SU-DHL-6 (cell line): ENCODE data around the gene PHETA1.

ENCODE experiments used
- H2AFZ ChIP-seq: fragments of 200-600 bp; sonication (generic); 2 replicates; pipeline ENCODE4 v1.6.1; 2014; ENCODE audit warnings: low read depth, mild to moderate bottlenecking, moderate library complexity, mixed read lengths, antibody characterized with exemption, low read length; ENCODE audit not compliant: severe bottlenecking
- H3F3A ChIP-seq: fragments of 200-600 bp; shearing (Covaris generic); 2 replicates; pipeline ENCODE4 v1.6.0; 2016; ENCODE audit warnings: antibody characterized with exemption, mild to moderate bottlenecking; ENCODE audit not compliant: insufficient read depth
- H3K27ac ChIP-seq: fragments of 200-600 bp; sonication (generic); 2 replicates; pipeline ENCODE4 v1.5.1; 2016; ENCODE audit warnings: low read depth, mild to moderate bottlenecking, low read length, moderate library complexity, mixed read lengths
- H3K27me3 ChIP-seq: fragments of 200-600 bp; sonication (generic), shearing (Covaris generic); 2 replicates; pipeline ENCODE4 v1.6.0; 2014; ENCODE audit warnings: mild to moderate bottlenecking, low read length
- H3K36me3 ChIP-seq: fragments of 200-600 bp; sonication (generic); 2 replicates; pipeline ENCODE4 v1.6.1; 2014; ENCODE audit warnings: mild to moderate bottlenecking, low read length, mixed read lengths
- H3K4me2 ChIP-seq: fragments of 300-600, 200-600 bp; shearing (Covaris generic), sonication (generic); 2 replicates; pipeline ENCODE4 v1.6.0; 2014; ENCODE audit warnings: low read length, low read depth, mild to moderate bottlenecking; ENCODE audit not compliant: poor library complexity, severe bottlenecking
- H3K4me3 ChIP-seq: fragments of 200-600 bp; sonication (generic); 2 replicates; pipeline ENCODE4 v1.5.1; 2014; ENCODE audit warnings: antibody characterized with exemption, low read length, mild to moderate bottlenecking, mixed read lengths; ENCODE audit not compliant: insufficient read depth, poor library complexity, severe bottlenecking
- H3K79me2 ChIP-seq: fragments of 200-600 bp; sonication (generic); 2 replicates; pipeline ENCODE4 v1.6.1; 2014; ENCODE audit warnings: mild to moderate bottlenecking, low read length, moderate library complexity; ENCODE audit not compliant: insufficient read depth
- H3K9ac ChIP-seq: fragments of 200-600 bp; sonication (generic); 2 replicates; pipeline ENCODE4 v1.7.0; 2014; ENCODE audit warnings: mild to moderate bottlenecking, low read length
- H3K9me2 ChIP-seq: fragments of 200-600 bp; sonication (generic); replicated peaks from 2 replicates; pipeline ENCODE4 v1.6.1; 2014; ENCODE audit warnings: low read length; ENCODE audit not compliant: insufficient read depth
- H3K9me3 ChIP-seq: fragments of 200-600 bp; sonication (generic); 2 replicates; pipeline ENCODE4 v1.6.1; 2014; ENCODE audit warnings: low read length, mixed read lengths; ENCODE audit not compliant: insufficient read depth
- H4K20me1 ChIP-seq: fragments of 200-600 bp; sonication (generic); 2 replicates; pipeline ENCODE4 v1.6.1; 2014; ENCODE audit warnings: low read depth, mild to moderate bottlenecking, antibody characterized with exemption, low read length, moderate library complexity, mixed read lengths
- EZH2phosphoT487 ChIP-seq: fragments of 200-600 bp; sonication (generic), shearing (Covaris generic); conservative IDR thresholded peaks from 2 replicates; pipeline ENCODE4 v1.6.1; 2018; ENCODE audit warnings: mild to moderate bottlenecking, antibody characterized with exemption, low read length, moderate library complexity, mixed read lengths
- TF ChIP-seq, protein P1 (sequence below): fragments of 200-600 bp; sonication (generic); IDR thresholded peaks from one replicate; pipeline ENCODE4 v1.5.1; 2017; ENCODE audit warnings: antibody characterized with exemption, mild to moderate bottlenecking, low read length, moderate library complexity; ENCODE audit not compliant: insufficient read depth, poor library complexity, severe bottlenecking

The PHETA1 gene

DNA sequence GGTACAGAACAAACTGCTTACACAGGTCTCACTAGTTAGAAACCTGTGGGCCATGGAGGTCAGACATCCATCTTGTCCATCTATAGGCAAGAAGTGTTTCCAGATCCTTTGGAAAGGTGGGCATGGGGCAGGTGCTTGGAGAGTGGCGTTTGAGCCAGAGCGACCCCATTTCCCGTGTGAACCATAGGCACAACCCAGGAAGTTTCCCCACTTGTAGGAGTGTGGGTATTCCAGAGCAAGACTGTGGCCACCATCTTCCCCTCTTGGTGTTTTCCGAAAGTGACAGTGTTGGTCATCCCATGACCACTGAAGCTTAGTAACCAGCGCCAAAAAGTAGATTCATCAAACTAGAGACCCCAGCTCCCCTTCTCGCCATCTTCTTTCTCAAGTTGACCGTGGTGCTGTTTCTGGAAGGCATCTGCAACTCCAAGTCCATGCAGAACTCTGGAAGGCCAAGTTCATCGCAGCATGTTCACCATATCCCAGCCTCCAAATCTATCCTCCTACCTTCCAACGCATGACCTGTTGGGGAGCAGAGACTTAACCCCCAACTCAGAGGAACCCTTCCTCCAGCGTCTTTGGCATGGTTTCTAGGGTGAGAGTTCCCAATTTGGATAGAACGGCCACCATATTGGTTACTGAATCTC is 19.7 kb downstream of the PHETA1 start:
- Histone ChIP-seq H3K36me3 (peaks cover 31% of the 10 kb centered on the region), H3K9ac (no peak overlapping the region), H3K4me3 (no peak overlapping the region), H2AFZ (no peak overlapping the region), H3K27ac (no peak overlapping the region), H3K9me3 (no peaks in the 10 kb centered on the region), H4K20me1 (no peaks in the 10 kb centered on the region), H3K4me2 (no peak overlapping the region), H3F3A (peaks cover 12% of the 10 kb centered on the region; the same call in 1 of the 2 replicates), H3K9me2 (no peaks in the 10 kb centered on the region), H3K79me2 (no peaks in the 10 kb centered on the region), H3K27me3 (no peaks in the 10 kb centered on the region)
- TF ChIP-seq EZH2phosphoT487, result no peak
- TF ChIP-seq, protein P1, sequence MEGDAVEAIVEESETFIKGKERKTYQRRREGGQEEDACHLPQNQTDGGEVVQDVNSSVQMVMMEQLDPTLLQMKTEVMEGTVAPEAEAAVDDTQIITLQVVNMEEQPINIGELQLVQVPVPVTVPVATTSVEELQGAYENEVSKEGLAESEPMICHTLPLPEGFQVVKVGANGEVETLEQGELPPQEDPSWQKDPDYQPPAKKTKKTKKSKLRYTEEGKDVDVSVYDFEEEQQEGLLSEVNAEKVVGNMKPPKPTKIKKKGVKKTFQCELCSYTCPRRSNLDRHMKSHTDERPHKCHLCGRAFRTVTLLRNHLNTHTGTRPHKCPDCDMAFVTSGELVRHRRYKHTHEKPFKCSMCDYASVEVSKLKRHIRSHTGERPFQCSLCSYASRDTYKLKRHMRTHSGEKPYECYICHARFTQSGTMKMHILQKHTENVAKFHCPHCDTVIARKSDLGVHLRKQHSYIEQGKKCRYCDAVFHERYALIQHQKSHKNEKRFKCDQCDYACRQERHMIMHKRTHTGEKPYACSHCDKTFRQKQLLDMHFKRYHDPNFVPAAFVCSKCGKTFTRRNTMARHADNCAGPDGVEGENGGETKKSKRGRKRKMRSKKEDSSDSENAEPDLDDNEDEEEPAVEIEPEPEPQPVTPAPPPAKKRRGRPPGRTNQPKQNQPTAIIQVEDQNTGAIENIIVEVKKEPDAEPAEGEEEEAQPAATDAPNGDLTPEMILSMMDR, result no peak

DNA sequence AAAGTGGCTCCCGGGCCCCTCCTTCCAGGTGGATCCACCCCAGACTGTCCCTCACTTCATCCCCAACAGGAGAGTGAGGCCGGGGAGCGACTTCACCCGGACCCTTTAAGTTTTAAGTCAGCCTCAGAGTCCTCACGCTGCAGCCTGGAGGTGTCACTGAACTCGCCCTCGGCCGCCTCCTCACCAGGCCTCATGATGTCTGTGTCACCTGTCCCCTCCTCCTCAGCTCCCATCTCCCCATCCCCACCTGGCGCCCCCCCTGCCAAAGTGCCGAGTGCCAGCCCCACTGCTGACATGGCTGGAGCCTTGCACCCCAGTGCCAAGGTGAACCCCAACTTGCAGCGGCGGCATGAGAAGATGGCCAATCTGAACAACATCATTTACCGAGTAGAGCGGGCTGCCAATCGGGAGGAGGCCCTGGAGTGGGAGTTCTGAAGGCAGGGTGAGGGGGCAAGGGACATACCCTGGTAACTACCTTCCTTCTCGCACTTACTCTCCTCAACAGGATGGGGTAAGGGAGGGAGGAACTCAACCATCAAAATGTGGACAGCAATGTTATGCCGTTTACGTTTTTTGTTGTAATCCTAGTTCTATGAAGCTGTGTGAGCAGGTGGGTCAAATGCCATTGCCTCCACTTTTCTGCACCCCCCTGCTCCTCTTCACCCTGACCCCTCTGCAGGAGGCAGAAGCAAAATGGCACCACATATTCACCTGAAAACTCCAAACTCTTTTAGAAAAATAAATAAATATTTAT is 20.8 kb downstream of the PHETA1 start:
- no peaks in the 10 kb centered on the region for H3K79me2 ChIP-seq
- H3K36me3 ChIP-seq, result peaks cover 40% of the 10 kb centered on the region
- 0 out of 2 replicates have a peak, but pooled peaks cover 5% of the 10 kb centered on the region for H3F3A ChIP-seq
- H3K27ac ChIP-seq, result no peak overlapping the region
- TF ChIP-seq, protein P1, result no peak
- TF ChIP-seq EZH2phosphoT487, result no peak
- no peak overlapping the region for H3K4me2 ChIP-seq
- H3K9ac ChIP-seq, result no peak overlapping the region
- H3K9me3 ChIP-seq, result no peaks in the 10 kb centered on the region
- H2AFZ ChIP-seq, result no peak overlapping the region
- H3K27me3 ChIP-seq, result no peaks in the 10 kb centered on the region
- no peaks in the 10 kb centered on the region for H4K20me1 ChIP-seq
- no peaks in the 10 kb centered on the region for H3K9me2 ChIP-seq
- no peak overlapping the region for H3K4me3 ChIP-seq

DNA sequence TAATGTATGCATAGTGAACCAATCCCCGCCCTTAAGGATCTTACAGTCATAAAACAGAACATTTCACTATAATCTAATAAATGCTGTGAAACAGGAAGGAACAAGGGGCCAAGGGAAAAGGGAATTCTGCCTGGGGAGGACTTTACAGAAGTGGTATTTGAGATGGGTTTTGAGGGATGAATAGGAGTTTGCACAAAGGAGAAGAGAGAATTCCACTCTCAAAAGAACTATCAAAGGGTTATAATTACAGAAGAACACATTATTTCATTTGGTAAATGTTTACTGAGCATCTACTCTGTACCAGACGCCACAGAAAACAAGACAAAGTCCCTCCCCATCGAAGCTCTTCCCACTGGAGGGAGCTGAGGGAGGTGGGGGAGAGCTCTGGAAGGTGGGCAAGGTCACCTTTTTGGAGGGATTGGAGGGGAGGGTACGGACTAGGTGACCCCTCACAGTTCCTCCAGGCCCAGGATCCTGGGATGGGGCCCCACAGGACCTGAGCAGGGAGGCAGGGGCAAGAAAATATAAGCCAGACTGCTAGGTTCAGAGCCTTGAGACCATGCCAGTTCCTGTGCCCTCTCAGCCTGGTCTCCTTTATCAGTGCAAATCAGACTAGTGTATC is 24.5 kb downstream of the PHETA1 start:
- H3F3A ChIP-seq, result no peaks in the 10 kb centered on the region
- no peak overlapping the region for H3K27ac ChIP-seq
- H4K20me1 ChIP-seq, result no peaks in the 10 kb centered on the region
- no peaks in the 10 kb centered on the region for H3K27me3 ChIP-seq
- no peak overlapping the region for H3K4me2 ChIP-seq
- no peaks in the 10 kb centered on the region for H3K9me2 ChIP-seq
- no peak overlapping the region for H2AFZ ChIP-seq
- H3K9ac ChIP-seq, result no peak overlapping the region
- TF ChIP-seq, protein P1, result no peak
- TF ChIP-seq EZH2phosphoT487, result no peak
- no peak overlapping the region for H3K4me3 ChIP-seq
- H3K36me3 ChIP-seq, result peaks cover 45% of the 10 kb centered on the region
- no peaks in the 10 kb centered on the region for H3K79me2 ChIP-seq
- no peaks in the 10 kb centered on the region for H3K9me3 ChIP-seq
